Nephron progenitor cell (in vitro differentiated cells): Measurements from ENCODE around the gene BCOR.
A peak's percentile ranks its signal among the peaks of the same experiment; 100 is the strongest.

ENCODE experiments used
- DNase-seq: peaks from one replicate; pipeline ENCODE4 v3.0.0; 2021
- H3K27ac Mint-ChIP-seq: 2 replicates; pipeline ENCODE4 v1.8.0; 2021; ENCODE audit warnings: mild to moderate bottlenecking, moderate library complexity, mixed read lengths
- H3K27me3 Mint-ChIP-seq: 2 replicates; pipeline ENCODE4 v1.8.0; 2021; ENCODE audit warnings: mild to moderate bottlenecking, low read depth, mixed read lengths; ENCODE audit not compliant: poor library complexity
- H3K36me3 Mint-ChIP-seq: 2 replicates; pipeline ENCODE4 v1.8.0; 2021; ENCODE audit warnings: low read depth, mixed read lengths
- H3K4me1 Mint-ChIP-seq: 2 replicates; pipeline ENCODE4 v1.8.0; 2021; ENCODE audit warnings: mixed read lengths
- H3K4me3 Mint-ChIP-seq: 2 replicates; pipeline ENCODE4 v1.8.0; 2021; ENCODE audit warnings: mild to moderate bottlenecking, moderate library complexity, mixed read lengths
- H3K9me3 Mint-ChIP-seq: 2 replicates; pipeline ENCODE4 v1.8.0; 2021; ENCODE audit warnings: mild to moderate bottlenecking, moderate library complexity, mixed read lengths
- CTCF ChIP-seq: fragments of 200-600 bp; sonication (generic); IDR thresholded peaks from 2 replicates; pipeline ENCODE4 v1.5.0; 2021; ENCODE audit warnings: antibody characterized with exemption

BCOR gene

GRCh38 chrX:40098264-40099054 is 701 bp upstream of the BCOR start:
- H3K27ac Mint-ChIP-seq: no peak overlapping the region
- peak overlapping the region; percentile 81 for H3K4me3 Mint-ChIP-seq
- peaks cover 11% of the 10 kb centered on the region for H3K9me3 Mint-ChIP-seq
- peaks cover 15% of the 10 kb centered on the region for H3K27me3 Mint-ChIP-seq
- no peaks in the 10 kb centered on the region for H3K36me3 Mint-ChIP-seq
- peak; percentile 62 for DNase-seq
- no peak for TF ChIP-seq CTCF
- H3K4me1 Mint-ChIP-seq: peaks cover 56% of the 10 kb centered on the region

GRCh38 chrX:40097141-40097503 is 636 bp downstream of the BCOR start:
- no peak for DNase-seq
- H3K4me3 Mint-ChIP-seq: peak overlapping the region; percentile 83
- peaks cover 23% of the 10 kb centered on the region for H3K27me3 Mint-ChIP-seq
- H3K9me3 Mint-ChIP-seq: peaks cover 16% of the 10 kb centered on the region
- no peaks in the 10 kb centered on the region for H3K36me3 Mint-ChIP-seq
- no peak overlapping the region for H3K27ac Mint-ChIP-seq
- H3K4me1 Mint-ChIP-seq: peaks cover 56% of the 10 kb centered on the region
- no peak for TF ChIP-seq CTCF

- Mint-ChIP-seq H3K36me3 (no peaks in the 10 kb centered on the region), H3K4me1 (peaks cover 51% of the 10 kb centered on the region), H3K4me3 (peak overlapping the region; percentile 83), H3K27me3 (peaks cover 28% of the 10 kb centered on the region), H3K27ac (no peak overlapping the region), H3K9me3 (peaks cover 16% of the 10 kb centered on the region)
- peak; percentile 58 for DNase-seq
- TF ChIP-seq CTCF: no peak
Observed at GRCh38 chrX:40096395-40097091, 1.2 kb downstream of the BCOR start.

- Mint-ChIP-seq H3K36me3 (no peaks in the 10 kb centered on the region), H3K9me3 (peaks cover 22% of the 10 kb centered on the region), H3K4me1 (peaks cover 53% of the 10 kb centered on the region), H3K27me3 (peaks cover 36% of the 10 kb centered on the region), H3K27ac (no peak overlapping the region), H3K4me3 (peak overlapping the region; percentile 83)
- TF ChIP-seq CTCF: no peak
- no peak for DNase-seq
Observed at GRCh38 chrX:40095583-40096394, 2.0 kb downstream of the BCOR start.

GRCh38 chrX:40094900-40095582 is 2.7 kb downstream of the BCOR start:
- DNase-seq: no peak
- peaks cover 36% of the 10 kb centered on the region for H3K27me3 Mint-ChIP-seq
- H3K36me3 Mint-ChIP-seq: no peaks in the 10 kb centered on the region
- TF ChIP-seq CTCF: no peak
- H3K27ac Mint-ChIP-seq: peak overlapping the region; percentile 27
- peaks cover 48% of the 10 kb centered on the region for H3K4me1 Mint-ChIP-seq
- H3K4me3 Mint-ChIP-seq: peak overlapping the region; percentile 83
- peaks cover 24% of the 10 kb centered on the region for H3K9me3 Mint-ChIP-seq
